ENCODE data around the gene CCDC157.

The CCDC157 gene

GRCh38 chr22:30338802-30339201 is 18.0 kb upstream of the CCDC157 start:
- TF ChIP-seq CTCF (IDR thresholded peaks at IDR 0.05; ENCODE audit: borderline replicate concordance, control extremely low read depth, extremely low read depth, insufficient read depth, missing control alignments): no peak
- no peak for DNase-seq (ENCODE audit: low spot score)
- in situ Hi-C loops (cut with MboI; ENCODE audit: low sequenced_read_pairs, unreplicated experiment): no loop called here

- no peak for DNase-seq (ENCODE audit: low spot score)
- TF ChIP-seq CTCF (IDR thresholded peaks at IDR 0.05; ENCODE audit: borderline replicate concordance, control extremely low read depth, extremely low read depth, insufficient read depth, missing control alignments): no peak
- in situ Hi-C loops (cut with MboI; ENCODE audit: low sequenced_read_pairs, unreplicated experiment): no loop called here
These were observed 15.7 kb upstream of the CCDC157 start for GRCh38 chr22:30340911-30341685.

GRCh38 chr22:30344447-30345200 is 12.2 kb upstream of the CCDC157 start:
- no peak for DNase-seq (ENCODE audit: low spot score)
- in situ Hi-C loops (cut with MboI; ENCODE audit: low sequenced_read_pairs, unreplicated experiment): no loop called here
- TF ChIP-seq CTCF (IDR thresholded peaks at IDR 0.05; ENCODE audit: borderline replicate concordance, control extremely low read depth, extremely low read depth, insufficient read depth, missing control alignments): no peak

- DNase-seq (ENCODE audit: low spot score): no peak
- in situ Hi-C loops (cut with MboI; ENCODE audit: low sequenced_read_pairs, unreplicated experiment): no loop called here
- no peak for TF ChIP-seq CTCF (IDR thresholded peaks at IDR 0.05; ENCODE audit: borderline replicate concordance, control extremely low read depth, extremely low read depth, insufficient read depth, missing control alignments)
These were observed 9.4 kb upstream of the CCDC157 start for GRCh38 chr22:30347255-30347892.

GRCh38 chr22:30348404-30348803 is 8.4 kb upstream of the CCDC157 start:
- no peak for TF ChIP-seq CTCF (IDR thresholded peaks at IDR 0.05; ENCODE audit: borderline replicate concordance, control extremely low read depth, extremely low read depth, insufficient read depth, missing control alignments)
- in situ Hi-C loops (cut with MboI; ENCODE audit: low sequenced_read_pairs, unreplicated experiment): no loop called here
- no peak for DNase-seq (ENCODE audit: low spot score)

- DNase-seq (ENCODE audit: low spot score): no peak
- in situ Hi-C loops (cut with MboI; ENCODE audit: low sequenced_read_pairs, unreplicated experiment): no loop called here
- TF ChIP-seq CTCF (IDR thresholded peaks at IDR 0.05; ENCODE audit: borderline replicate concordance, control extremely low read depth, extremely low read depth, insufficient read depth, missing control alignments): no peak
These were observed 8.0 kb upstream of the CCDC157 start for GRCh38 chr22:30348809-30349208.

All from GM13976 (cell line).